ENCODE results near the gene CABLES1. TPM values are rescaled to one million over a fixed set of nuclear protein-coding genes. Genes with fewer than 3 reads are reported as not detected.

Gene CABLES1
- total and polyA plus RNA-seq, 2 experiments from 2014 or later = 1.3 to 8.9 TPM

- Histone ChIP-seq H2AFZ (no peak overlapping the region), H3K9ac (no peak overlapping the region), H3F3A (ENCODE audit: insufficient read depth) (no peaks in the 10 kb centered on the region), H4K20me1 (ENCODE audit: insufficient read depth) (no peaks in the 10 kb centered on the region), H3K4me1 (ENCODE audit: insufficient read depth) (peaks cover 9% of the 10 kb centered on the region; the same call in 1 of the 2 replicates), H3K79me2 (ENCODE audit: insufficient read depth) (peaks cover 71% of the 10 kb centered on the region), H3K36me3 (ENCODE audit: low read depth) (no peaks in the 10 kb centered on the region), H3K9me3 (ENCODE audit: low read depth) (no peaks in the 10 kb centered on the region), H3K27ac (no peak overlapping the region), H3K27me3 (replicated peaks; ENCODE audit: insufficient read depth) (no peaks in the 10 kb centered on the region), H3K9me2 (ENCODE audit: insufficient read depth) (no peaks in the 10 kb centered on the region), H3K4me3 (no peak overlapping the region), H3K4me2 (ENCODE audit: unreplicated experiment) (no peak overlapping the region)
- no peak for TF ChIP-seq EZH2 (IDR thresholded peaks at IDR 0.05; ENCODE audit: insufficient read depth, poor library complexity, severe bottlenecking)
- TF ChIP-seq EZH2phosphoT487 (IDR thresholded peaks at IDR 0.05; ENCODE audit: insufficient read depth, low read depth) = no peak
- DNase-seq = no peak
- 80 to 82% methylated on average over 5 of the region's 5 CpGs for WGBS, 2 experiments (ENCODE audit: low coverage in 1 of 2, low lambda C conversion rate in 2 of 2, missing lambda C conversion rate in 2 of 2)
- in situ Hi-C loops (cut with MboI) = no loop called here
Observed at GRCh38 chr18:23148382-23148781, 13.1 kb downstream of the CABLES1 start.

- no peaks in the 10 kb centered on the region for H4K20me1 ChIP-seq (ENCODE audit: insufficient read depth)
- 66 to 70% methylated on average over 10 of the region's 10 CpGs for WGBS, 2 experiments (ENCODE audit: low coverage in 1 of 2, low lambda C conversion rate in 2 of 2, missing lambda C conversion rate in 2 of 2)
- H2AFZ ChIP-seq = no peak overlapping the region
- H3F3A ChIP-seq (ENCODE audit: insufficient read depth) = no peaks in the 10 kb centered on the region
- DNase-seq = no peak
- no peaks in the 10 kb centered on the region for H3K9me2 ChIP-seq (ENCODE audit: insufficient read depth)
- in situ Hi-C loops (cut with MboI) = no loop called here
- H3K4me1 ChIP-seq (ENCODE audit: insufficient read depth) = 0 out of 2 replicates have a peak, but pooled peaks cover 6% of the 10 kb centered on the region
- no peaks in the 10 kb centered on the region for H3K27me3 ChIP-seq (replicated peaks; ENCODE audit: insufficient read depth)
- no peak overlapping the region for H3K4me3 ChIP-seq
- H3K9me3 ChIP-seq (ENCODE audit: low read depth) = no peaks in the 10 kb centered on the region
- H3K36me3 ChIP-seq (ENCODE audit: low read depth) = no peaks in the 10 kb centered on the region
- no peak for TF ChIP-seq EZH2phosphoT487 (IDR thresholded peaks at IDR 0.05; ENCODE audit: insufficient read depth, low read depth)
- no peak for TF ChIP-seq EZH2 (IDR thresholded peaks at IDR 0.05; ENCODE audit: insufficient read depth, poor library complexity, severe bottlenecking)
- no peak overlapping the region for H3K27ac ChIP-seq
- H3K79me2 ChIP-seq (ENCODE audit: insufficient read depth) = peaks cover 72% of the 10 kb centered on the region
- H3K4me2 ChIP-seq (ENCODE audit: unreplicated experiment) = no peak overlapping the region
- H3K9ac ChIP-seq = no peak overlapping the region
Observed at GRCh38 chr18:23149570-23149969, 14.3 kb downstream of the CABLES1 start.

GRCh38 chr18:23151414-23152099 lies 16.3 kb downstream of the CABLES1 start:
- Histone ChIP-seq H3K9ac (no peak overlapping the region), H3K4me1 (ENCODE audit: insufficient read depth) (peaks cover 19% of the 10 kb centered on the region), H3K79me2 (ENCODE audit: insufficient read depth) (peaks cover 66% of the 10 kb centered on the region), H3K27ac (no peak overlapping the region), H2AFZ (no peak overlapping the region), H3K36me3 (ENCODE audit: low read depth) (no peaks in the 10 kb centered on the region), H3K4me3 (no peak overlapping the region), H3F3A (ENCODE audit: insufficient read depth) (no peaks in the 10 kb centered on the region), H4K20me1 (ENCODE audit: insufficient read depth) (no peaks in the 10 kb centered on the region), H3K4me2 (ENCODE audit: unreplicated experiment) (no peak overlapping the region), H3K9me2 (ENCODE audit: insufficient read depth) (no peaks in the 10 kb centered on the region), H3K9me3 (ENCODE audit: low read depth) (no peaks in the 10 kb centered on the region), H3K27me3 (replicated peaks; ENCODE audit: insufficient read depth) (no peaks in the 10 kb centered on the region)
- no peak for DNase-seq
- WGBS, 2 experiments (ENCODE audit: low coverage in 1 of 2, low lambda C conversion rate in 2 of 2, missing lambda C conversion rate in 2 of 2) = 91 to 95% methylated on average over 11 of the region's 11 CpGs
- TF ChIP-seq EZH2 (IDR thresholded peaks at IDR 0.05; ENCODE audit: insufficient read depth, poor library complexity, severe bottlenecking) = no peak
- TF ChIP-seq EZH2phosphoT487 (IDR thresholded peaks at IDR 0.05; ENCODE audit: insufficient read depth, low read depth) = no peak
- in situ Hi-C loops (cut with MboI) = no loop called here

GRCh38 chr18:23154030-23154429 lies 18.7 kb downstream of the CABLES1 start:
- Histone ChIP-seq H3K9me3 (ENCODE audit: low read depth) (no peaks in the 10 kb centered on the region), H3K4me3 (no peak overlapping the region), H3K4me2 (ENCODE audit: unreplicated experiment) (no peak overlapping the region), H3K36me3 (ENCODE audit: low read depth) (no peaks in the 10 kb centered on the region), H3K27ac (no peak overlapping the region), H3K4me1 (ENCODE audit: insufficient read depth) (peaks cover 19% of the 10 kb centered on the region), H4K20me1 (ENCODE audit: insufficient read depth) (no peaks in the 10 kb centered on the region), H2AFZ (peak overlapping the region; percentile 75; the same call in 1 of the 2 replicates), H3K9ac (no peak overlapping the region), H3K9me2 (ENCODE audit: insufficient read depth) (no peaks in the 10 kb centered on the region), H3F3A (ENCODE audit: insufficient read depth) (no peaks in the 10 kb centered on the region), H3K27me3 (replicated peaks; ENCODE audit: insufficient read depth) (no peaks in the 10 kb centered on the region), H3K79me2 (ENCODE audit: insufficient read depth) (peaks cover 72% of the 10 kb centered on the region)
- DNase-seq = peak; percentile 46
- TF ChIP-seq EZH2 (IDR thresholded peaks at IDR 0.05; ENCODE audit: insufficient read depth, poor library complexity, severe bottlenecking) (no peak), EZH2phosphoT487 (IDR thresholded peaks at IDR 0.05; ENCODE audit: insufficient read depth, low read depth) (no peak)
- WGBS, 2 experiments (ENCODE audit: low coverage in 1 of 2, low lambda C conversion rate in 2 of 2, missing lambda C conversion rate in 2 of 2) = 22 to 24% methylated on average over 6 of the region's 6 CpGs
- in situ Hi-C loops (cut with MboI) = no loop called here

All from GM23248 (cell line).